HL-60 (cell line): ENCODE data around the gene ADGRL2.

Source experiments
- CTCF ChIP-seq: IDR thresholded peaks from one replicate; pipeline ENCODE4 v1.5.1; 2011; ENCODE audit warnings: low read length, control low read depth, inconsistent platforms; ENCODE audit not compliant: insufficient read depth
- POLR2AphosphoS5 ChIP-seq: IDR thresholded peaks from 2 replicates; pipeline ENCODE4 v1.6.1; 2012; ENCODE audit warnings: low read depth
- REST ChIP-seq: IDR thresholded peaks from 2 replicates; pipeline ENCODE4 v1.6.1; 2012; ENCODE audit warnings: low read depth; ENCODE audit not compliant: insufficient replicate concordance
- SPI1 ChIP-seq: IDR thresholded peaks from 2 replicates; pipeline ENCODE4 v1.6.1; 2012; ENCODE audit warnings: low read depth, mild to moderate bottlenecking, borderline replicate concordance

- no peak for TF ChIP-seq CTCF
- TF ChIP-seq SPI1 = no peak
- no peak for TF ChIP-seq POLR2AphosphoS5
- TF ChIP-seq REST = no peak
Observed at GRCh38 chr1:81937791-81938450, 137.2 kb downstream of the ADGRL2 start.
